ENCODE data around the gene CLASP1.

The CLASP1 gene

DNA sequence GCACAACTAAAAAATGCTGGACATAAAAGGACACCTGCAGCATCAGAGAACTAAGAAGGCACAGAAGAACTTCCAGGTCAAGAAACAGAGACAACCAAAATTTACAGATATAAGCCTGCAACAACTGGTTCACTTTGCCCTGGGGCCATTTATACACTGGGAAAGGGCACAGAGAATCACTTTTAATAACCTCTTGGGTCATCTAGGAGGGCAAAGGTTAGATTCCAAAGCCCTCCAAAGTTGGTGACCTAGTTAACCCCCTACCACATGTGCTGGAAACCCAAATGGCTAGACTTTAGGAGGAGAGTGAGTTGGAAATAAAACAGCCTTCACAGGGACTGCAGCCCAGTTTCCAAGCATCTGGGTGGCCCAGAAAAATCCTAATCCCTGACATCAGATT lies 115.3 kb downstream of the CLASP1 start:
- DNase-seq, result no peak

- no peak for DNase-seq
Measured at GRCh38 chr2:121532894-121533293, 116.4 kb downstream of the CLASP1 start.

- no peak for DNase-seq
Measured at GRCh38 chr2:121532347-121532766, 116.9 kb downstream of the CLASP1 start.

DNA sequence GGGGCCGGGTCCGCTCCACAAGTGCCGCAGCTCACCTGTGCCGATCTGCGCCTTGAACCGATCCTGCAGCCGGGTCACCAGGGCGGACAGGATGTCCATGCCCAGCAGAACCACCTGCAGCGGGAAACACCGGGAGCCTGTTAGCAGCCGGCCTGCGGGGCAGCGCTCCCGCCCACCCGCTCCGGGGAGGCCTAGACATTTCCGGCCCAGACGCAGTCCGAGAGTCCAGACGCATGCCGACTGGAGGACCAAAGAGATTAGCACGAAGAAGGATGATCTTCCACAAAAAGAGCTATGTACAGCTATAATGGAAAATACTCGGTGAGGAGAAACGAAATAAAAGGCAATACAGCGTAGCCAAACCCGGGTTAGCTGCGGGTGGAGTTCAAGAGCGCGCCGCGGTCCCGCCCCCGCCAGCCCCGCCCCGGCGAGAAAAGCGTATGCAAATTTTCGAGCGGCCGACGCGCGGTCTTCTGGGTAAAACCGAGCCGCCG lies 119.0 kb downstream of the CLASP1 start:
- peak; percentile 44 for DNase-seq

DNA sequence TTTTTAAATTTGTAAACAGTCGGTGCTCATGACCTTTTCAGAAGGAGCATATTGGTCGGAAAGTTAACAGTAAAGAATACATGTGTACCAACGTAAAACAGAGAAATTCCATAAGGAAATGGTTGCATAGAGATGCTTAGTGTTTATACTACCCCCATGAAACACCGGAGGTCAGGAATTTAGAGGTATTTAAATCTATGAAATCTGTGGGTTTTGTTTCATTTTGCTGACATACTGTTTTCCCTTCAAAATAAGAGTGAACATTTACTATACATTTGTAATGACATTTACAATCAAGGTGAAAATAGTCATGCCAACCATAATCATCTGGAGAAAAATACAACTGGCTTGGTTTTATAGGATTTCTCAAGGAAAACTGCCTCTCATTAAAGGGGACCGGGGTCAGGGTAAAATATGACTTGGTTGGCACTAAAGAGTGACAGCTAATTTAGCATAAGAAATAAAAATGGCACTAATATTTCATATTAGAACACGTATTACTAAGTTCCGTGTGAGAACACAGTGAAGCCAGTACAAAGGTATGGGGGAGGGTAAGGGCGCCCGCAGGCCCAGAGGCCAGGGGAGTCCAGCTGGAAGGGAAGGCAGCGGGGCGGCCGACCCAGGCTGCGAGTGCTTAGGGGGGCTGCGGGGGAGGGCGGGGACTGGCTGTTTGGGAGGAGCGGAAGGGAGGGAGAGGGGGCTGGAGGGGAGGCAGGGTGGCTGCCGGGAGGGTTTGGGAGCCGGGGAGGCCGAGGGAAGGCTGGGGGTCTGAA lies 119.6 kb downstream of the CLASP1 start:
- DNase-seq, result peak; percentile 44

GRCh38 chr2:121527009-121527682 lies 122.1 kb downstream of the CLASP1 start:
- DNase-seq, result no peak

DNA sequence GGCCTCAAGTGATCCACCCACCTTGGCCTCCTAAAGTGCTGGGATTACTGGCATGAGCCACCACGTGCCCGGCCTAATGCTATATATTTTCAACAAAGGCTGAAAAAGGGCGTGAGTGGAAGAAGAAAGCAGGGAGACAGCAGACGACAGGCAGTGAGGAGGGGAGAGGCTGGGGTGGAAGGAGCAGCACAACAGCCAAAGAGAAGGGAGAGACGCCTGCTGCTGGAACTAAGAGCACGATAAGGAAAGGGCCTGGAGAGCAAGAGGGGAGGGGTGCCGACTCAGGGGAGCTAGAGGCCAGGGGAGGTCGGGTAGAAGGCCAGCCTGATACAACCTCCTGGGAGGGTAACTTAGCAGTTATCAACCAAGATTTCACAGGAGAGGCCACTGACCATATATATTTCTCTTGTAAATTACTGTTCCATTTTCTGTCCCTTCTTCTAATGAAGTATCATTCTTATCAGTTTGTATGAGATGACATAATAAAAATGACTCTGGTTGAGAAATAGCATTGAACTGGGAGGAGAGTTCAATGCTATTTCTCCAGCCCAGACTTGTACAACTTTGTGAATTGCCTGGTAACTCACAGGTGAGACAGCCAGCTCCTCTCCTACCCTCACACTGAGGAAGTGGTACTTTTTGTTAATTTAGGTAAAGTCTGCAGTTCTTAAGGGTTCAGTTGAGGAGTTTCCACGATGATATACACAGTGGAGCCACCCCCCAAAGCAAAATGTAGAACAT lies 124.4 kb downstream of the CLASP1 start:
- DNase-seq, result no peak

- DNase-seq, result no peak
Measured at GRCh38 chr2:121521359-121521758, 127.9 kb downstream of the CLASP1 start.

GRCh38 chr2:121520641-121520994 lies 128.6 kb downstream of the CLASP1 start:
- DNase-seq, result no peak

GRCh38 chr2:121519732-121520640 lies 129.3 kb downstream of the CLASP1 start:
- DNase-seq, result no peak

GRCh38 chr2:121519153-121519552 lies 130.1 kb downstream of the CLASP1 start:
- DNase-seq, result no peak

- DNase-seq, result no peak
Measured at GRCh38 chr2:121513597-121514333, 135.5 kb downstream of the CLASP1 start.

DNA sequence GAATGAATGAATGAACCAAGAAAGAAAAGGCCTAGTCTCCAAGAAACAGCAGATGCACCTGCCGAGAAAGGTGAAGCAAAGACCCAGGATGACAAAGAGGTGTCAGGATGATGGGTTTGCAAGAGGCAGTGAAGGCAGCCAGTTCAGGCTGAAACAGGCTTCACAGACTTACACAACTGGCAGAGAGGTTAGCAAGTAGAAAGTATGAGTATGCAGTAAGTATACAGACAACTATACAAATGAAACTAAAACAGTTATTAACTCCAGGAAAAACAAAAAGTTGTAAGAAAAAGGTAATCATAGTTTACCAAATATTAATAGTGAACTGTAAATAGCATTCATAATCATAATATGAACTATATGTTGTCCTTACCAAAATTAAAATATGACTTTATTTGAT lies 138.4 kb downstream of the CLASP1 start:
- no peak for DNase-seq

DNA sequence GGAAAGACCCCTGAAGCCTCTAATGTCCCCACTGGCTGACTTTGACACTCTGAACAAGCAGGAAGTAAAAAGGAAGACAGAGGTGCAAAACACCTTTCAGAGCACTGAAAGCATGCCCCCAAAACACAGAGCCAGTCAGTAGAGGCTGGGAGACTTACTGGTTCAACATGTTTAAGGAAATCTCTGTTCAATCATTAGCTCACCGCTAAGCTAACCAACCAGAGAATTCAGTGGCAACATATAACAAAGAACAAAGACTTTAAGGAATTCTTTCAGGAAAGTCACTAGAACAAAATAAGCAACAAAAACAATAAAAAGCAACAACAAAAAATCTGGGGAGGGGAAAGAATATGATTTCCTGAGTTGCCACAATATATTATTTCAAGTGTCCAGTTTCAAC lies 142.6 kb downstream of the CLASP1 start:
- DNase-seq, result no peak

DNA sequence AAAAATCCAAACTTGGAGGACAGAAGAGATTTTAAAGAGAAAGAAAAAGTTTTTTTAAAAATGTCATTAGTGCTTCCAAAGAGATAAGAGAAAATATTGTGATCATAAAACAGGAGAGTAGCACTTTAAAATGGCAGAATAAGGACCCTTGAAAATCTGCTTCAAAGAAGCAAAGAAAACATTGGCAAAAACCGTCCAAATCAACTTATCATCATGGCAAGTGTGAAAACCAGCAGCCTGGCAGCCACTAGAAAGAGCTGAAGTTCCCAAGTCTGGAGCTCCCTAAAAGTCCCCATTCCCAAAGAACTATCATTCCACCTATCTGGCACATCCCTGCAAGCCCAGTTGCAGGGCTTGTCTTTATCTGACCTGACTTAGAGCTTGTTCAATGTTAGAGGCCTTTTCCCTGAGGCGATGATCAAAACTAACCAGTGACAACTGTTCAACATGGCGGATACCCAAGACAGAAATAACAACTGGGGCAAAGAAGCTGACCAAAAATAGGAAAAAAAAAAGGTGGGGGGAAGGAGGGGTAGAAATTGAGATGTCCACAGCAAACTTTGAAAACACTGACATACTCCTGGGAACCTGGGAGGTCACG lies 143.2 kb downstream of the CLASP1 start:
- DNase-seq, result no peak

DNA sequence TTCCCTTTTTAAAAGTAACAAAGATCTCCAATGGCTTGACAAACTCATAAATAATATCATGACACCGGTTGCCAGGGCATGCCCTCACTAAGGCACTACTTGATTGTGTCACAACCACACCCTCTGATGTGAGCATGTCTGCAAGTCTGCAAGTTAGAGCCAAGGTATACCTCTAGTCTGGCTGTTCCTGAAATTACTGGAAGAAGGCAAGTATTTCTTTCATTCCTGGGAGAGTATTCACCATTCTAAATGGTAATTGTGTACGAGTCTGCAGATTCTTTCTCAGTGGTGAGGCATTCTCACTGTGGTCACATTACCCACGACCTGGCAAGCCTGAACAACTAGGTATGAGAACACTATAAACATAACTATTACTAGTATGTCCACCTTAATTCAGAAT lies 144.3 kb downstream of the CLASP1 start:
- DNase-seq, result no peak

GRCh38 chr2:121504316-121504715 lies 144.9 kb downstream of the CLASP1 start:
- no peak for DNase-seq

DNA sequence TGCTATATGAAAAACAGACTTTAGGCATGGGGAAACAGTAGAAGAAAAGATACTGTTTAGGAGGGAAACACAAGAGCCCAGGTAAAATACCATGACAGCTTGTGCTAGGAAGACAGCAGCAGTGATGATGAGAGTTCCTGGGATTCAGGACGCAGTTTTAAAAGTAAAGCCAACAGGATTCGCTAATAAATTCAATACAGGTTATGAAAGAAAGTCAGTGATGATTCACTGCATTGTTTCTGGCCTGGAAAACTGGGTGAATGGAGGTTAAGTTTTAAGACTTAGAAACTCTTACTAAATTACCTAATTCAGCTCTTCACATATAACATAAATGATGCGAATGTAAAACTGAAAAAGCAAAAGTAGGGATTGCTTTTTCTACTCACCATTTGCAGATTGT lies 146.5 kb downstream of the CLASP1 start:
- DNase-seq, result no peak

DNA sequence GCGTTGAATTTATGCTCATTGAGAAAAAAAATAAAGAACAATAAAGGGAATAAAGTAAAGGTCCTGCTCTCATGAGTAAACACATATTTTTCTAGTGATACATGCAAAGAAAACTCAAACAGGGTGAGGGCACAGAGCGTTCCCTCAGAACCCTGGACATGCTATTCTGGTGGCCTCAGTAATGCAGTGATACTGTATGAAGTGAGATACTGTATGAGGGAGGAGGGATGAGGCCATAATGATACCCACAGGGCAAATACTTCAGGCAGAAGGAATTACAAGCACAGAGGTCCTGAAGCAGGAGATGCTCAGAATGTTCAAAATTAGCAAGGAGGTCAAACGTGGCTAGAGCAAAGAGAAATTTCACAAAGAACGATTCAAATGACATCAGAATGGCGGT lies 147.0 kb downstream of the CLASP1 start:
- DNase-seq, result no peak

DNA sequence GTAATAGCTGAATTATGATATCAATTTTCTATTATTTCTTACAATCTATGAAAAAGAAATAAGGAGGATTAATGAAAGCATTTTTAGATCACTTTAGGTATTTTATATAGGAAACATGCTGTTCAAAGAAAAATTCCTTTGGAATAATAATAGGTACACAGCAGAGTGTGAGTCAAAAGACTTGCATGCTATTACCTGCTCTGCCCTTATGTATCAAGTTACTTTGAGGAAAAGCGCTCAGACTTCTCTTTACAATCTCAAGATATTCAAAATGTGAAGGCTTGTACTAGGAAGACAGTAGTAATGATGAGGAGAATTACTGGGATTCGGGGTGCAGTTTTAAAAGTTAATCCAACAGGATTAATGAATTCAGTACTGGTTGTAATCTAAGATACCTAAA lies 147.7 kb downstream of the CLASP1 start:
- no peak for DNase-seq

DNA sequence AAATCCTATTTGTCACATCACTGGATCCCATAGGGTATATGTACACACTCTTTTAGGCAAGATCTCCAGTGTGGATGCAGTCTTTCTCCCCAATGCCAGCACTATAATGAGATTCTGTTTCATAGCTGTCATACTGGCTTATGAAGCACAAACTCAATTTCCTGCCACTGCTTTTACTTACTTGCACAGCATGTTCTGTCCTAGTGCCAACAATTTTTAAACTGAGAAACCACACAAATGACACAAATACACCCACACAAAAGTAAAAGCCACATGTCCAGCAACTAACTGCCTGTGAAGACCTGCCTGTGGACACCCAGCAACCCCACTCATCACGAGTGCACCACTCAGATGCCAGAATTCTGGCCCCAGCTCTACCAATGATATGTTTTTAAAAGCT lies 148.2 kb downstream of the CLASP1 start:
- no peak for DNase-seq

DNA sequence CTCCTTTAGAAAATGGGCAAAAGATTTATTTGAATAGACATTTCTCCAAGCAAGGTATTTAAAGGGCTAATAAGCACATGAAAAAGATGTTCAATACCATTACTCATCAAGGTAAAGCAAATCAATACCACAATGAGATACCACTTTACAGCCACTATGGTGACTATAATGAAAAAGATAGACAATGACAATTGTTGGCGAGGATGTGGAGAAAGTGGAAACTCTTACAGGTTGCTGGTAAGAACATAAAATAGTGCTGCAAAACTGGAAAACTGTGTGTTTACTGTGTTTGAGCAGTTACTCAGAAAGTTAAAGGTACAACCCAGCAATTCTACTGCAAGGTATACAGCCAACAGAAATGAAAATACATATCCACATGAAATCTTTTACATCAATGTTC lies 150.5 kb downstream of the CLASP1 start:
- no peak for DNase-seq

All from NCI-H748 treated with DMSO at 0.1 percent for 48 hours (cell line).